HG02943 (cell line): ENCODE data around the gene NCK1.

Experiments used
- ATAC-seq: cut with Tn5 transposase; IDR thresholded peaks from one replicate; pipeline ENCODE4 v1.9.1; 2021; ENCODE audit warnings: mild to moderate bottlenecking, low read depth, moderate library complexity; ENCODE audit not compliant: unreplicated experiment

NCK1 gene

DNA sequence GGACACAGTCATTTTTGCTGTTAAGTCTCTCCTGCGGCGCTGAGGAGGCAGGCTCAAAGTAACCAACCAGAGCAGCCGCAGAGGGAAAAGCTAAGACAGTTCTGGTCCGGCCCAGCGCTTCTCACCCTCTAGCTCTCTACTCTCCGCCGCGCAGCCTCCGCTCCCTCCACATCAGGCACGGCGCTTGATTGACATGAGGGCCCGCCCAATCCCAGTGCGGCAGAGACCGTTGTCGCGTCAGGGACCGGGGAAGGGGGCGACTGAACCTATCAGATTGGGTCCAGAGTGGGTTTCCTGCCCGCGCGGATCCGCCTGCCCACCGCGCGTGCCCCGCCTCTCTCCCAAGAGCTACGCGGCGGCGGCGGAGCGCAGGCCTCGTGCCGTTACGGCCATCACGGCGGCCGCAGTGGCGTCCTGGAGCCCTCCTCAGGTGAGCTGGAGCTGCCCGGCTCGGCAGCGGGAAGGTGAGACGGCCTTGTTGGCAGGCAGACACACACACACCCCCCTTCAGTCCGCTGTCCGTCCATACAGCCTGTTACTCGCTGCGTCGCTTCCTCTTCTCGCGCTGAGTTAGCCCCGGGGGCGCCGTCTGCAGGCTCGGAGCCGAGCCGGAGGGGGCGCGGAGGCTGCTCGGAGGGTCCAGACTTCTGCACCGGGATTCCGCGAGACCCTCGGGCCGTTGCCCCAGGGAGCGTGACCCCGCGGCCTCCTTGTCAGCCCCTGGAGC is at the start of gene NCK1:
Gene NCK1 (plus strand): TSS at position 319 of the 727 bp plus-strand sequence. CDS start 65,794 bp downstream, outside the sequence.
- peak; percentile 95 for ATAC-seq

DNA sequence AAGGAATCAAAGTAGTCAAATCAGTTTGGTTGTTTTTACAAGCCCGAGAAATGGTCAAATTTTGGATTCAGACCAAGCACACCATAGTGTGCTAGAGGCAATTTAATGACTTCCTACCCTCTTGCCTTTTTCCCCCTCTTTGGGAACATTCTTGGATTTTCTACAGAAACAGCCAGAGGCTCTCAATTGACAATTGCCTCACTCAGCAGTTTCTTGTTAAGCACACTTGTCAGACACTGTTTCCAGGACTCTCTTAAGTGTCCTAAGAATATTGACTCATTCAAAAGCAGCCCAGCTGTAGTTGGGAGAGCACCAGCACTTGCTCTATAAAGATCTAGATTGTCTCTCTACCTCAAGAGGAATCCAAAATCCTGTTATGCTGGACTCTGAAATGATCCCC is 44.6 kb upstream of the NCK1 start:
- no peak for ATAC-seq

DNA sequence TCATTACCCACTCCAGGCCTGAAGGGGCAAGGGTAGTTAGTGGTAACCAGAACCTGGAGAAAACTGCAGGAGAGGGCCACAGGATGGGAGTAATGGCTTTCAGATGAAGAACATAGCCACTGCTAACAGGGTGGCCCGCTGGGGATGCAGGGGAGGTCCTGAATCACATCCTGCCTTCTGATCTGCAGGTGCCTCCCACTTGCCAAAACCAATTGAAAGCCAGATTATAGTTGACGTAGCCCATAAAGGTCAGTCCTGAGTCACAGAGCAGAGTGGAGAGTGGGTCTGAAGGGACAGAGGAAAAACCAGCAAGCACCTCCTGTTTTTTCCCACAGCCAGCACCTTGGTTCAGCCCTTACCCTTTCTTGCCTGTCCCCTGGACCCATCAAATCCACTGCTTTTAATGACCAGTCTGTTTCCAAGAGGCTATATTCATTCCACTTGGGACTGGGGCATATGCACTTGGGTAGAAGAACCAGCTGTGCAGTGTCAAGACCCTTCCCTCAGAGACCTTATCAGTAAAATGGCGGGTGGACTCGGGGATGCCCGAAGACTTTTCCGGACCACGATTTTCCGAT is 43.7 kb upstream of the NCK1 start:
- no peak for ATAC-seq

DNA sequence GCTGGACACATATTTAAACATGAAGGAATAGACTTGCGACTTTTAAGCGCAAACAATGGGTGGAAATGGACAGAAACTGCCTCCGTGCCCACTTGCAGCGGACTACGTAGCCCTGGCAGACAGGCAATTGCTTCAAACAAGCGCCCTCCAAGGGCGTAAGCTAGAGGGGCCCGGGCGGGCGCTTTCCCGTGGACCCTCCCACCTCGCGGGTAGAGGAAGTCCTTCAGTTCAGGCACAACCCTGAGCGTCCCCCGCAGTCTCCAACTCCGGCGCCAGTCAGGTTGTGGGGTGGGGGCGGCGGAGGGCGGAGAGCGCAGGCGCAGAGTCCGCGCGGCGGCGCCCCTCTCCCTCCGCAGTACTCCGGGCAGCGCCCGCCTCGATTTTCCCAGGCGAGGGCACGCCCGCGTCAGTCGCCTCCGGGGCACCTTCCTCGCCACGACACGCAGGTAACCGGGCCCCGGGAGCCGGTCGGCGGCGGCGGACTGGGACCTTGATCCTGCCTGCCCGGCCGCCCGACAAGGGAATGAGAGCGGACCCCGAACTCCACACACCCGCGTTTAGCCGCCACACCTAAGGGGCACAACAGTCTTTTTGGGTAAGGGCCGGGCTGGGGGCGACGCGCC is 43.1 kb upstream of the NCK1 start, which contains the start of gene SLC35G2:
Gene SLC35G2 (plus strand): TSS at position 358 of the 623 bp plus-strand sequence. CDS start 35,335 bp downstream, outside the sequence.
- ATAC-seq = no peak

DNA sequence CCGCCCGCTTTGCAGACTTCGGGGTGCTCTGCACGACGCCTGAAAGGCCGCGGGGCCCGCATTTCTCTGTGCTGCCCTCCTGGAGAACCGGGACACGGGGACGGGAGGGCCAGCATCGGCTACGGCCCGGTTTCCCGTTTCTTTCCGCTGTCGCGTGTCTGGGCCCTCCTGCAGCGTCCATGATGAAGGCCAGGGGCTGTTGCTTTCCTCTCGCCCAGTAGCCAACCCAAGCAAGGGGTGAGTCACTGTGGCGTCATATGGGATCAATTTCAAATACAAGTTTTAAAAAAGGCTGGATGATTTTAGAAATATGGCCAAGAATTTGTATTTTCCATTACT is 42.6 kb upstream of the NCK1 start:
- no peak for ATAC-seq

DNA sequence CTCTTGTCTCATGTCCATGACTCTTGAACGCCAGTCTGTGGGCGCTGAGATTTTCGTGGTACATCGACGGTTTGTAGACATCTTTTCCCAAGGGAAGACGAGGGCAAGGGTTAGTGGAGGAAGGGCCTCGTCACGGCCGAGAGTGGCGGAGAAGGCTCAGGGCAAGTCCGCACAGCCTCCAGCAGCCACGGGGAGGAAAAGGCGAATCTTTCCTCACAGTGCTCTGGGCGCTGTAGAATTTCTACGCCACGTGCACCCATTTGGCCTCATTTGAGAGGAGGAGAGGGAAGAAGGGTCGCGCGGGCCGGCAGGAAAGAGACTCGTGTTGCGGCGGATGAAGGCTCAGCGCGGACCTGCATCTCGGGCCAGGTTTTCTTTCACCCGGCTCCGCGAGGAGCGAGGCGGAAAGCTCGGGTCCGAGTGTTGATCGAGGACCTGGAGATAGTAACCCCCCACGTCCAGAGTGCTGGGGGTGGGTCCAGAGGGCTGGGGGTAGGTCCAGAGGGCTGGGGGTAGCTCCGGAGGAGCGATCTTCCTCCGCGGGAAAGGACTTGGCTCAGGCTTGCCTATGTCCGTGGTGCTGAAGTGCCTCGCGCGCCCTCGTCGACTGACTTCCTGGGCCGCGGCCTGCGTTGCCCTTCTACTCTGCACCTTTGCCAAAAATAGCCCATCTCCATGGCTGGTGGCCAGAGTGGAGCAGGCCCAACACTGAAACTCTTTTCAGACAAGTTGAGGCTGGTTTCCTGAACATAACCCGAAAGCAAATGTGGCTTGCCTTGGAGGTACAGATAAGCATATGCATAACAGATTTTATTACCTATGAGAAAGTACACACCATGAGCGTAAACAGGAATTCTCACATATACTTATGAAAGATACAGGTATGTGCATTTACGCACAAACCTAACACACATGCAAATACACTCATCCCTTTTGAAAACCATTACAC is 42.0 kb upstream of the NCK1 start:
- no peak for ATAC-seq

DNA sequence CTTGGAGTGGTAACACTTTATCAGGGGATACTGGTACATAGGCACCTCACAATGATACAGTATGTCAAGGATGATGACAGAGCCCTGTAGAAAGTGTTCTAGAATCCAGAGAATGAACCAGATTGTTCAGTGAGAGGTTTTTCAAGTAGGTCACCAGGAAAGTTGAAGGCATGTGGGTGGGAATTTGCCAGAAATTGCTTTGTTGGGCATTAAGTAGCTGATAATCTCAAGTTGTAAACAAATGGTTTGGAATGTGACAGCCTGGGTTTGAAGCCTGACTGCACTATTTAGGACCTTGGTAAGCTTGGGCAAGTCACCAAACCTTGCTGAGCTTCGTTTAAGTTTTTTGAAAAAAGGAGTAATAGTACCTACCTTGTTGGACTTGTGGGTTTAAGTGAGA is 30.5 kb upstream of the NCK1 start:
- ATAC-seq = no peak

DNA sequence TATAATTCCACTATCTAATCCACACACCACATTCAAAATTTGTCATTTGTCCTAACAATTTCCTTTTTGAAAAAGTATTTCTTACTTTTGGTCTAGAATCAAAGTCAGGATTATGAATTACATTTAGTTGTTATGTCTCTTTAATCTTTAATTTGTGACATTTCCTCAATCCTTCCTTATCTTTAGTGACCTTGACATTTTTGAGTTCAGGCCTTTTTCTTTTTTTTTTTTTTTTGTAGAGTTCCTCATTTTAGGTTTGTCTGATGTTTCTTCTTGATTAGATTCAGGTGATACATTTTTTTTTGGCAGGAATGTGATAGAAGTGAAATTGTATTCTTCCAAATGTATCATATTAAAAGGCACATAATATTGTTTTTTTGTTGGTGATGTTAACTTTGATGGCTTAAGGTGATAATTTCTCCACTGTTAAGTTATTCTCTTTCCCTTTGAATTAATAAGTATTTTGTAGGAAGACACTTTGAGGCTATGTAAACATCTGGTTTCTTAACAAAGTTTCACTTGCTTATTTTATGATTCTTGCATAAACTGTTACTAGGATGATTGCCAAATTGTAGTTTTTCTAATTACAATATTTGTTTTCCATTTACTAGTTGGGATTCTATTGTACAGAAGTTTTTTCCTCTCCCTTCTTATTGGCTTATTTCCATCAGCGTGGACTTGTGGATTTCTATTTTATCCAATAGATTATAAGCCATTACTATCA is 26.8 kb upstream of the NCK1 start:
- no peak for ATAC-seq

DNA sequence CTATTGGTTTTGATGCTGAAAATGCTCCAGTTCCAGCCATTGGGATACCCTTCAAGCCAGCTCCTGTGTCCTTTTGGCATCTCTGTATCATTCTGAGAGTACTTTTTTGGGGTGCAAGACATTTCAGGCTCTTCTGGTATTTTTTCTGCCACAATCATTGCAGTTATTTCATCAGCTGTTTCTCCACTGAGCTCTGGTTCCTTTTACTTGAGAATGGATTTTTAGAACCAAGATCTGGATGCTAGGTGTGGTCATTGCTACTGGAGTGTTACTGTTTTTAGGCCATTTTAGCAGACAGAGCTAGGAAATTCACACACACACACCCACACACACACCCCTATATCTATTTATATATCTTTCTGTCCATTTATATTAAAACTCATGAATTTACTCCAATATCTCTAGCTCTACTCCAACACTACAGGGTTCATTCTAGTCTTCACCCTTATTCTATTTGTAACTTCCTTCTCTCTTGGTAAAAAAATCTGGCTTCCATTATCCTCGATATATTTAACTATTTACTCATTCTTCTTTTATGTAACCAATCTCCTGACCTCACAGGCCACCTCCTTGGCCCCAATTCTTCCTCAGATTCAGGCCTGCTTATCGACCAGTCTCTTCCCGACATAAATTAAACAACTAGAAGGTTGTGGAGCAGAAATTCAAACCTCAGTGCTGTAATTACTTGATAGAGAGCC is 26.0 kb upstream of the NCK1 start:
- no peak for ATAC-seq

DNA sequence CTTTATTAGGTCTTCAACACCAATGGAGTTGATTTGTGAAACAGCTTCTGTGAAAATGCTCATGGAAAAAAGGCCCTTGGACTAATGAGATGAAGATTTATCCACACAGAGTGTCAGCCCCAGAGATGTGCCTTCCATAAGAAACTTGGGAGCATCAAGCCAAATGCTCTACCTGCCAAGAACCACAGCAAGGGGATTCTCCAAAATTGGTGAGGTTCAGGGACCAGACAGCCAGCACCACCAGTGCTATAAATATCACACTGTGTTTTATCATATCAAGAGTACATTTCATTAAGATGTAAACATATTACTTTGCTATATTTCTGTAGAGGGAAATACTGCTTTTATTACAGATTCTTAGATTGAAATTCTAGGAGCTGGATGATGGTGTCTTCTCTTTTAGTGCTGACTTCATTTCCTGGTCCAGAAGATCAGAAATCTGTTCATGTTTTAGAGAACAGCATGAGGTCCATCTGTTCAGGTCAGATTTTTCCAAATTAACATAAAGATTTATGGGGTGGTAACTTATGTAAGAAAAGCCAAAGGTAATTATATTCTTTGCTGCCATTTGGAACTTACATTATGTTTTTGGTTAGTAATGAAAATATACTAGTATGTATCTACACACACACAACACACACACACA is 25.4 kb upstream of the NCK1 start:
- ATAC-seq = no peak

DNA sequence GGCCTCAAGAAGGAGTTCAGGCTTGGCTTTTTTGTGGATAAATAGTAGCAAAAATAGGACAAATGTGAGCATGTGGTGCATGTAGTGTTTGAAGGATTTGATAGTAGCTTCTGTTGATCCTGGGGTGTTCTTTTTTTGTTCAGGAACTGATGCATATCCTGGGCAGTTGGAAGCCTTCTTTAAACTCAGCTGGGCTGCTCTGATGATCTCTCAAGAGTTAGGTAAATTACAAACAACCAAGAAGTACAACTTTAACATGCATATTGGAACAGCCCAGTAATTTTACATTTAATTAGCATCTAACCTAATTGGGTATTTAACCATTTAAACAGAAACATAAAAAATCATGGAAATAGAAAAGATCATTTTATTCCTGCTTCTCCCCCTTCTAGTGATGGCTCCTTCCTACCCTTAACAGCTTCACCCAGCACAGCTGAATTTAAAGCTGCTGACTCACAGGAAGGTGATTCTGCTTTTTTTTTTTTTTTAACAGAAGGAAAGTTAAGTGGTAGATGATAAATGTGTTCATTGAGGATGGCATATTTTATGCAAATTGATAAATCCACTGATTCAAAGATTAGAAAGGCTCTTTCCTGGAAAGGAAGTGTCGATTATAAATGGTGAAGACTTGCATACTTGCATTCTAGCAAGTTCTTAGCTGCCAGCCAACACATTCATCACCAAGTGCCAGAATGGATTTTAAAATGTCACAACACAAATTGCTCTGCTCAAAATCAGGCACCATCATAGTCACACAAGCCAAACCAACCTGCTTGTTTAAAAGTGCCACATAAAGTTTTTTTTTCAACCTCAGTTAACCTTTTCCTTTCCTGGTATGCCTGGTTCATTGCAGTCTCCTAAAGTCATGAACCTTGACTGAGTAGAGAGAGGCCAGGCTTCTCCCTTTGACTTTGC is 23.1 kb upstream of the NCK1 start:
- ATAC-seq = no peak

DNA sequence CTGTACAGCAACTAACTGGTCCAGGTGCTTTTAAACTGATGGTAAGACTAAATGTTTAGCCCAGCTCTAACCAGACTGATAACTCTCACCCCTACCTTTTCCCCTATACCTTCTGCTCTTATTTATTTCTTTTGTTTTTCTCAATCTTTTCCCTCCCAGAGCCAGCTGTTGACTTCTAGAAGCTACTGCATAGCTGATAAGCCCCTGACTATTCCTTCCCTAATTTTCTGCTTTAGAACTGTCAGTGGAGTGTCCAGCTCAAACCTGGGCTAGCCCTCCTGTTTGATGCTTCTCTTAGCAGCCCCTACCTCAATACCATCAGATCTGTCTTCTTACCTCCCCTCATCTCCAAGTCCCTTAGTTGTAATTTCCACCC is 22.5 kb upstream of the NCK1 start:
- no peak for ATAC-seq

DNA sequence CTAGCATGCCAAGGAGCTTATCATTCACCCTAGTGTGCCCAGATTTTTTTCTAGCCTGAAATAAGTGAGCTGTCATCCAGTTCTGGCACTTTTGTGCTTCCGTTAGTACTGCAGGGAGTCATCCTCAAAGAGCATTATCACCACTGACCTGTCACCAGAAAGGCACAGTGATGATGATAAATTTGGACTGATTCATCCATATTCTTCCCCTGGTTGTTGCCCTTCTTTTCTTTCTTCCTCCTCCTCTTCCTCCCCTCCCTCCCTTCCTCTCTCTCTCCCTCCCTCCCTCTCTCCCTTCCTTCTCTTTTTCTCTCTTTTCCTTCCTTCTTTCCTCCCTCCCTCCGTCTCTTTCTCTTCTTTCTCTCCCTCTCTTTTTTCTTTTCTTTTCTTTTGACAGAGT is 21.8 kb upstream of the NCK1 start:
- ATAC-seq = no peak

DNA sequence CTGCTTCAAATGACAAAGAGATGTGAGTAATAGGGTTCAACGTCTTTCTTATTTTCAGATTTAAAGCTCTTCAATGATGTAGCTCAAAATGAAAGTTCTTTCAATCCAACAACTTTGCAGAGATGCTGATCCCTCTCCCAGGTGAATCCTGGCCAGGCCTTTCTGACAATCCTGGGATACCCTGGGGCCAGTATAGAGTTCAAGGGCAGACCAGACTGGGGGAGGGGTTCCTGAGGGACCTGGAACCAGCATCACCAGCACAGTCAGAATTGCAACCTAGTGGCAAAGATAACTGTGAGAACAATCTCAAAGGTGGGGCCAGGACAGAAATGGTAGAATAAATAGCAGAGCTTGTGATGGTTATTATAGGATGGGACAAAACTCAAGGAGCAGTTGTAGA is 19.7 kb upstream of the NCK1 start:
- ATAC-seq = no peak

DNA sequence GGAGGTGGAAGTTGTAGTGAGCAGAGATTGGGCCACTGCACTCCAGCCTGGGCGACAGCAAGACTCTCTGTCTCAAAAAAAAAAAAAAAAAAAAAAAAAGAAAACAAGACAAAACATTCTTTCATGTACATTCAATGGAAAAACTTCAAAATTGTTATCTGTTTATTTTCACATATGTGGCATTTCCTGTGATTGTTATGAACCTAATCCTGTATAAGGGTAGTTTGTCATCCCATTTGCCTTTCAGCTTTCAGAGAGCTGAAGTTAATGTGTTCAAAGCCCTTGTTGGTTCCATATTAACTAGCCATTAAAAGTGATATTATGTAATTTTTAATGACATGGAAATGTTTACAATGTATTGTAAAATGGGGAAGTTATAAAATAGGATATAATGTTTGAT is 17.3 kb upstream of the NCK1 start:
- no peak for ATAC-seq

DNA sequence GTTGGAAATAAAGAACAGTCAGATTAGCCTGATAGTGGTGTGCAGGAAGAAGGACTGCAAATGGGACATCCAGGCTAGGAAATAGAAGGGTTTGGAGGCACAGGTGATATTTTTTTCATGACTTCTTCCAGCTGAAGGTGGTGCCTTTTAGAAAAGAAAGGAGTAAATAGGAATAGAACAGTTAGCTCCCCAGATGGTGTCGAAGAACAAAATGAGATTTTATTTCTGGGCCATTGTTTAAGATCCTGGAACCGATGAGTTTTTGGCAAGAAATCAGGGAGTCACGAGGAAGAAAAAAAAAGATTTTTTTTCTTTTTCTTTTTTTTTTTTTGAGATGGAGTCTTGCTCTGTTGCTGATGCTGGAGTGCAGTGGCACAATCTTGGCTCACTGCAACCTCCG is 9.8 kb upstream of the NCK1 start:
- ATAC-seq = no peak

DNA sequence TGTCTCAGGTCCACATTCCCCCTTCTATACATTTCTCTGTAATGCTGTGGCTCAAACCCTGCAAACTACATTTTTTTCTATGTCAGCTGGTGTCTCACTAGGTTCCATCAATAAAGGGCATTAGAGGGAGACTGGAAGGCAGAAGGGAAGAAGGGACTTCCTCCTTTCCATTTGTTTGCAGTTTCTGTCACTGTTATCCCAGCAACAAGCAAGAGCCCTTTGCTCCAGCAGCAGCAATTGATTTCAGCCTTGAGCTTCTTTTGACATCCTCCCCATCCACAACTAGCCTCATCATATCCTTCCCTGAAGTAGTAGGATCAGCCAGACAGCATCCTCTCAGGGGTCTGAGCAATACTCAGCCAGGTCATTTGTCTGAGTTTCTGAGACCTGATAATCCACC is 5.3 kb upstream of the NCK1 start:
- no peak for ATAC-seq

DNA sequence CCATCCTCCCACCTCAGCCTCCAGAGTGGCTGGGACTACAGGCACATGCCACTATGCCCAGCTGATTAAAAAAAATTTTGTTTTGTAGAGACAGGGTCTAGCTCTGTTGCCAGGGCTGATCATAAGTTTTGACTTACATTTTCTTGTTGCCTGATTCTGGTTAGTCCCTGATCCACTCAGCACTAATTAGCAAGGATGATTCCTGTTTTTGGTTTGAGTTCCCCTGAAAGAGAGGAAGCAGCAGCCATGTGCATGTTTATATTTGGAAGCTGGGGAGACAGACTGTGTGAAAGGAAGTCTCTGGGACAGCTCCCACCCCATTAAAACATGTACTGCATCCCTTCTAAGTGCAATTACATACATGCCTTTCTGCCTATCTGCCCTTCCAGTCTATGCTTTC is 3.6 kb upstream of the NCK1 start:
- no peak for ATAC-seq
